ENCODE results near the gene TMPRSS6.

The TMPRSS6 gene

DNA sequence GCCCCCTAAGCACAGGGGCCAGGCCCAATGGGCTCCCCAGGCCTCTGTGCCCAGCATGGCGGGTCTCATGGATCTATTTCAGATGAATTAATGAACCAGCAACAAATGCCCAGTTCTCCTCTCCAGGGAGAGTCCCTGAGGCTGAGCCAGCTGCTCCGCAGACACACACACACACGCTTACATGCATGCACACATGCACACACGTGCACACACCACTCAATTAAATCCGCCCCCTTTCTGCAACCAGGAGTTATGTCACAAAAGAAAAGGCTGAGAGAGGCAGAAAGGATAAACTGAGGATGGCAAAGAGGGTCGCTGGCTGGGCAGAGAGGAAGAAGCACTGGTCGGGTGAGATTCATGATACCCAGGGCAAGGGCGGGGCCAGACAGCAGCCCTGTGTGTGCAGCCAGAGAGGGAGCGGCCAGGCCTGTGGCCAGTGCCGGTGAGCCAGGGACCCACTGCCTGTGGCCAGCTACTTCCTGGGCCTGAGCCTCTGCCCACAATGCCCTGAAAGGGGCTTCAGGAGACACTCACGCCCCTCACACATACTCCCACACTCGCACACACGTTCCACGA, 20.4 kb upstream of the TMPRSS6 start:
- peaks cover 3% of the 10 kb centered on the region; the same call in 1 of the 2 replicates for H3K27me3 ChIP-seq (ENCODE audit: insufficient read depth, low read length)
- H4K20me1 ChIP-seq (ENCODE audit: insufficient read depth, low read length), result no peaks in the 10 kb centered on the region
- H3K27ac ChIP-seq (ENCODE audit: low read depth, low read length, poor library complexity, severe bottlenecking), result no peak overlapping the region
- H3K79me2 ChIP-seq (ENCODE audit: insufficient read depth, low read length), result no peaks in the 10 kb centered on the region
- no peaks in the 10 kb centered on the region for H3K4me1 ChIP-seq (ENCODE audit: insufficient read depth, low read length, severe bottlenecking)
- H3K9me3 ChIP-seq (ENCODE audit: low read length), result no peaks in the 10 kb centered on the region
- no peaks in the 10 kb centered on the region for H3F3A ChIP-seq (ENCODE audit: insufficient read depth, low read length)
- no peak overlapping the region for H3K4me3 ChIP-seq (ENCODE audit: low read depth, low read length, poor library complexity, severe bottlenecking)
- no peak for TF ChIP-seq EZH2 (IDR thresholded peaks at IDR 0.05; ENCODE audit: borderline replicate concordance, low read length)
- TF ChIP-seq, protein P1, sequence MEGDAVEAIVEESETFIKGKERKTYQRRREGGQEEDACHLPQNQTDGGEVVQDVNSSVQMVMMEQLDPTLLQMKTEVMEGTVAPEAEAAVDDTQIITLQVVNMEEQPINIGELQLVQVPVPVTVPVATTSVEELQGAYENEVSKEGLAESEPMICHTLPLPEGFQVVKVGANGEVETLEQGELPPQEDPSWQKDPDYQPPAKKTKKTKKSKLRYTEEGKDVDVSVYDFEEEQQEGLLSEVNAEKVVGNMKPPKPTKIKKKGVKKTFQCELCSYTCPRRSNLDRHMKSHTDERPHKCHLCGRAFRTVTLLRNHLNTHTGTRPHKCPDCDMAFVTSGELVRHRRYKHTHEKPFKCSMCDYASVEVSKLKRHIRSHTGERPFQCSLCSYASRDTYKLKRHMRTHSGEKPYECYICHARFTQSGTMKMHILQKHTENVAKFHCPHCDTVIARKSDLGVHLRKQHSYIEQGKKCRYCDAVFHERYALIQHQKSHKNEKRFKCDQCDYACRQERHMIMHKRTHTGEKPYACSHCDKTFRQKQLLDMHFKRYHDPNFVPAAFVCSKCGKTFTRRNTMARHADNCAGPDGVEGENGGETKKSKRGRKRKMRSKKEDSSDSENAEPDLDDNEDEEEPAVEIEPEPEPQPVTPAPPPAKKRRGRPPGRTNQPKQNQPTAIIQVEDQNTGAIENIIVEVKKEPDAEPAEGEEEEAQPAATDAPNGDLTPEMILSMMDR (IDR thresholded peaks at IDR 0.05; ENCODE audit: low read length), result no peak
- H3K36me3 ChIP-seq (ENCODE audit: insufficient read depth, low read length), result no peaks in the 10 kb centered on the region
- H3K9me2 ChIP-seq (ENCODE audit: low read depth, low read length), result no peaks in the 10 kb centered on the region
- H3K9ac ChIP-seq (ENCODE audit: low read length), result no peak overlapping the region
- H3K4me2 ChIP-seq (ENCODE audit: low read length), result no peak overlapping the region
- H2AFZ ChIP-seq (ENCODE audit: low read length), result no peak overlapping the region

DNA sequence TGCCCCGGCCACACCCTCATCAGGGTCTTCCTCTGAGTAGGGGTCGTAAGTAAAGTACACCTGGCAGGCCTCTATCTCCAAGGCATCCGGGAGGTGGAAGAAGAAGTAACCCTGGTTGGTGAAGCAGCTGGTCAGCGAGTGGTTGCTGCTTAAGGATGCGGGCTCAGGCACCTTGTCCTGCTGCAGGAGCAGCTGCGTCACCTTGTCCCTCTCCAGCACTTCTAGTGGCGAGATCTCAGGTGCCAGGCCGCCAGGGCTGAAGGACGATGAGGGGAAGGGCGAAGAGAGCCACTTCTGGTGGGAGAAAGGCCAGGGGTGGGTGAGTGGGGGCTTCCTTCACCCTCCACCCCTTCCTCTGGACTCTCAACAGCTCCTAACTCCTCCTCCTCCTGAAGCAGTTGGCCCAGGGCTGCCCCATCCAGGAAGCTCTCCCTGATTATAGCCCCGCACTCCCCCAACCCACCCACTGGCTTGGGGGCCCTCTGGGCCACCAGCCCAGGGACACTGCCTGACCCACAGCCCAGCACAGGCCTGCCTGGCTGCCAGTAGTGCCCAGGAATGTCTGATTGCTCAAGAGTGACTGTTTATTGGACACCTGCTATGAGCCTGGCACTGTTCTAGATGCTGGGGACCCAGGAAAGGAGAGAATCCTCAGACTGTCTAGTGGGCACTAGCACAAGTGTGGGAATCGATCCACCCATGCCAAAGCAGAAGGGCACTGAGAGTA, 19.2 kb upstream of the TMPRSS6 start:
- no peaks in the 10 kb centered on the region for H3K79me2 ChIP-seq (ENCODE audit: insufficient read depth, low read length)
- H3K27ac ChIP-seq (ENCODE audit: low read depth, low read length, poor library complexity, severe bottlenecking), result no peak overlapping the region
- no peaks in the 10 kb centered on the region for H3K9me2 ChIP-seq (ENCODE audit: low read depth, low read length)
- H2AFZ ChIP-seq (ENCODE audit: low read length), result no peak overlapping the region
- H3K9ac ChIP-seq (ENCODE audit: low read length), result no peak overlapping the region
- no peaks in the 10 kb centered on the region for H3K9me3 ChIP-seq (ENCODE audit: low read length)
- no peak overlapping the region for H3K4me3 ChIP-seq (ENCODE audit: low read depth, low read length, poor library complexity, severe bottlenecking)
- H4K20me1 ChIP-seq (ENCODE audit: insufficient read depth, low read length), result no peaks in the 10 kb centered on the region
- H3K27me3 ChIP-seq (ENCODE audit: insufficient read depth, low read length), result peaks cover 3% of the 10 kb centered on the region; the same call in 1 of the 2 replicates
- no peaks in the 10 kb centered on the region for H3F3A ChIP-seq (ENCODE audit: insufficient read depth, low read length)
- TF ChIP-seq, protein P1 (IDR thresholded peaks at IDR 0.05; ENCODE audit: low read length), result no peak
- no peak for TF ChIP-seq EZH2 (IDR thresholded peaks at IDR 0.05; ENCODE audit: borderline replicate concordance, low read length)
- no peak overlapping the region for H3K4me2 ChIP-seq (ENCODE audit: low read length)
- no peaks in the 10 kb centered on the region for H3K36me3 ChIP-seq (ENCODE audit: insufficient read depth, low read length)
- H3K4me1 ChIP-seq (ENCODE audit: insufficient read depth, low read length, severe bottlenecking), result no peaks in the 10 kb centered on the region

DNA sequence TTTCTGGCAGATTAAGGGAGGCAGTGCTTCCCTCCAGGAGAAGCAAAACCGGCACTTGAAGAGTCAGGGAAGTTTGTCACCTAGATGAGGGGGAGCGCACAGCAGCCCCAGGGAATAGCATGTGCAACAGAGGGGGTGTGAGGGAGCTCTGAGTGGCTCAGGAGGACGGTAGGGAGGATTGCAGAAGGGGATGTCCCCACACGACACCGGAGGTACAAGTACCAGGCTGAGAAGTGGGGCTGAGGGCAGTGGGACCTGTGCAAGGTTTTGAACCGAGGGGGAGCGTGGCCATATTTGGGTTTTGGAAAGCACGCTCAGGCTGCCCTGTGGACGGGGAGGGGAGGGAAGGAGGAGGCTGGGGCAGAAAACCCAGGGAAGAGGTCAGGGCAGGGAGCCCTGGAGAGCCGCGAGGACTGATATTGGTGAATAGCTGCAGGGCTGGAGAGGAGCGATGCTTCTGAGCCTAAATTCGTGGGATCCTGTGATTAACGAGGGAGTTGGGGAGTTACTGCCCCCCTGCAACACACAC, 17.9 kb upstream of the TMPRSS6 start:
- no peak overlapping the region for H3K4me2 ChIP-seq (ENCODE audit: low read length)
- no peaks in the 10 kb centered on the region for H4K20me1 ChIP-seq (ENCODE audit: insufficient read depth, low read length)
- no peaks in the 10 kb centered on the region for H3K9me2 ChIP-seq (ENCODE audit: low read depth, low read length)
- no peaks in the 10 kb centered on the region for H3F3A ChIP-seq (ENCODE audit: insufficient read depth, low read length)
- no peak overlapping the region for H3K4me3 ChIP-seq (ENCODE audit: low read depth, low read length, poor library complexity, severe bottlenecking)
- no peak overlapping the region for H2AFZ ChIP-seq (ENCODE audit: low read length)
- no peak overlapping the region for H3K9ac ChIP-seq (ENCODE audit: low read length)
- H3K27ac ChIP-seq (ENCODE audit: low read depth, low read length, poor library complexity, severe bottlenecking), result no peak overlapping the region
- no peaks in the 10 kb centered on the region for H3K79me2 ChIP-seq (ENCODE audit: insufficient read depth, low read length)
- H3K4me1 ChIP-seq (ENCODE audit: insufficient read depth, low read length, severe bottlenecking), result no peaks in the 10 kb centered on the region
- peaks cover 3% of the 10 kb centered on the region; the same call in 1 of the 2 replicates for H3K27me3 ChIP-seq (ENCODE audit: insufficient read depth, low read length)
- TF ChIP-seq EZH2 (IDR thresholded peaks at IDR 0.05; ENCODE audit: borderline replicate concordance, low read length), result no peak
- TF ChIP-seq, protein P1 (IDR thresholded peaks at IDR 0.05; ENCODE audit: low read length), result no peak
- no peaks in the 10 kb centered on the region for H3K9me3 ChIP-seq (ENCODE audit: low read length)
- no peaks in the 10 kb centered on the region for H3K36me3 ChIP-seq (ENCODE audit: insufficient read depth, low read length)
